GM10248 (cell line): ENCODE results near the gene TIMM10B.

Experiments
- CTCF ChIA-PET: fragments of 300-600 bp; sonication (Branson Sonifier 250); formaldehyde crosslinking; extraction: SDS; loops from one replicate; lab custom pipeline; 2021; ENCODE audit warnings: antibody characterized with exemption; lab: Yijun Ruan, JAX
- POLR2A ChIA-PET: fragments of 350-650 bp; sonication (Branson Sonifier 250); formaldehyde crosslinking; extraction: SDS; loops from one replicate; lab custom pipeline; 2020; ENCODE audit warnings: antibody characterized with exemption; lab: Yijun Ruan, JAX
- DNase-seq: peaks from one replicate; pipeline ENCODE4 v3.0.0; 2012; ENCODE audit errors: extremely low spot score
- CTCF ChIP-seq: IDR thresholded peaks from 2 replicates; pipeline ENCODE4 v1.5.1; 2012; ENCODE audit warnings: mild to moderate bottlenecking, low read depth; ENCODE audit errors: extremely low read depth, missing control alignments, control extremely low read depth

TIMM10B gene

GRCh38 chr11:6453152-6453551 lies 28.1 kb upstream of the TIMM10B start:
- TF ChIP-seq CTCF, result no peak
- no peak for DNase-seq
- CTCF ChIA-PET, result interaction anchor here (0.7 to 6.1 kb wide), 7 partner anchors 9 to 99 kb away, joined by 3 to 100 read pairs (median 5); partner anchors contain the start of gene HPX
- POLR2A ChIA-PET, result no interaction called here

DNA sequence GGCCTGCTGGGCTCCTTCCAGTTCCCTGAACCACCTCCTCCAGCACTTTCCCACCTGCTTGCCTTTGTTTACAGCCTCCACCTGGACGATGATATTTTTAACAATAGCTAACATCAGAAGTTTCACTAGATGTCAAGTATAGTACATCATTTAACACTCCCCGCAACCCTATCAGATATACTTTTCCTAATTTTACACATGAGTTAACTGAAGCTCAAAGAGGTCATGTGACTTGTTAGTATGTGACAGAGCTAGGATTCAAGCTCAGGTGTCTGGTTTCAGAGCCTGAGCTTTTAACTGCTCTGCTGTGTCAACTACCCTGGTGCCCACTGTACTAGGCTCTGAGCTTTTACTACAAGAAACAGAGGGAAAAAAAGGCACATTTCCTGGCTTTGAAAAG lies 26.2 kb upstream of the TIMM10B start:
- TF ChIP-seq CTCF, result no peak
- ChIA-PET POLR2A (no interaction called here), CTCF (interaction anchor here (1.0 to 6.1 kb wide), 4 partner anchors 9 to 101 kb away, joined by 3 to 100 read pairs (median 6); partner anchors contain the start of gene HPX)
- DNase-seq, result no peak

DNA sequence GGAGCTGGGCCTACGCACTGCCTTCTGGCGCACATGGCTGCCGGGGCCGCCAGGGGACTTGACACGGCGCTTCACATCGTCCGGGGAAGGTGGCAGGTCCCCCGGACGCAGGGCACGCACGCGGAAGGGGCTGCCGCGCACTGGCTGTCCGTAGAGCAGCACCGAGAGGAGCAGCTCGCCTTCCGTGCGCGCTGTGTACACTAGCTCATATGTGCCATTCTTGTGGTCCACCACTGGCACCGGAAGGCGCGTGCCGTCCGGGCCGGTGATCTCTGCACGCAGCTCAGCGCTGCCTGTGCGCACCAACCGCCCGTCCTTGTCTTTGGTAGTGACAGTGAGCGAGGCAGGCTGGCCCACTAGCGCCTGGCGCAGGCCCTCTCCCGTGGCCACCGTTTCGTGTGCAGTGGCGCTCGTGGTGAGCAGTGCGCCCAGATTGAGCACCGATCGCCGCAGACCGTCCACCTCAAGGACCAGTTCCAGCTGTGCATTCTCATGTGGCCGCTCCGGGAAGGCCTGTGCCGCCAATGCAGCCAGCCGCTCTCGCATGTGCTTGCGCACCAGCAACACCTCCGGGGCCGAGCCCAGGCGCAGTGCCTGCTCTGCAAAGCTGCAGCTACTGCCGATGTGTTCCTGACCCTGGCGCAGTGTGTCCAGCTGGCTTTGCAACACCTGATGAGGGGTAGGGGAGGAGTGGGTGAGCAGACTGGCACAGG lies 24.8 kb upstream of the TIMM10B start:
- no peak for TF ChIP-seq CTCF
- POLR2A ChIA-PET, result no interaction called here
- CTCF ChIA-PET, result interaction anchor here (1.2 to 6.1 kb wide), 2 partner anchors 12 to 17 kb away, joined by 3 to 100 read pairs; partner anchors contain the start of genes HPX and TRIM3
- DNase-seq, result no peak

GRCh38 chr11:6457581-6458320 lies 23.6 kb upstream of the TIMM10B start:
- ChIA-PET POLR2A (no interaction called here), CTCF (interaction anchor here (1.2 to 6.1 kb wide), 2 partner anchors 14 to 16 kb away, joined by 3 to 100 read pairs; partner anchors contain the start of genes HPX and TRIM3)
- DNase-seq, result no peak
- no peak for TF ChIP-seq CTCF

- no peak for TF ChIP-seq CTCF
- DNase-seq, result no peak
- ChIA-PET POLR2A (no interaction called here), CTCF (interaction anchor here (2.0 to 4.7 kb wide), 2 partner anchors 15 to 79 kb away, joined by 14 to 16 read pairs; no protein-coding TSS in a partner anchor)
These were observed 22.8 kb upstream of the TIMM10B start for GRCh38 chr11:6458352-6459098.

DNA sequence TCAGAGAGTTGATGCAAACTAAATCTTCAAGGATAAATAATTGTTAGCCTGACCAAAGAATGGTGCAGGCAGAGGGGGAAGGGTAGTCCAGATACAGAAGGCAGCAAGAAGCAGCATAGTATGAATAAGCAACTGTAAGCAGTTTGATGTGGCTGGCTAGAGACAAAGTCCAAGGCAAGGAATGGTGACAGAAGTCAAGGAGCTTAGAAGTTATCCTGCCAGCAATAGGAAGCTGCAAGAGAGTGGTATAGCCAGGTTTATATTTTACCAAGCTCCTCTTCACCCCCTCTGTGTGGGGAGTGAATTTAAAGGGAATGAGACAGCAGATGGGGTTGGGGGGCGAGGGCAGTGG lies 22.2 kb upstream of the TIMM10B start:
- POLR2A ChIA-PET, result no interaction called here
- no peak for DNase-seq
- CTCF ChIA-PET, result interaction anchor here (1.5 to 4.7 kb wide), 3 partner anchors 15 to 80 kb away, joined by 4 to 16 read pairs (median 14); no protein-coding TSS in a partner anchor
- no peak for TF ChIP-seq CTCF
